ENCODE results near the gene NT5C1A.

- TF ChIP-seq CTCF (IDR thresholded peaks at IDR 0.05) (no peak), EZH2 (IDR thresholded peaks at IDR 0.05; ENCODE audit: borderline replicate concordance, insufficient read depth, low read depth, low read length, poor library complexity, severe bottlenecking) (no peak)
These were observed 36.6 kb downstream of the NT5C1A start for GRCh38 chr1:39635205-39635870.
